Brain microvascular endothelial cell (primary cell): ENCODE data around the gene YY1AP1.

ENCODE experiments used
- DNase-seq: peaks from one replicate; pipeline ENCODE4 v3.0.0-alpha.2; 2020
- H3K27ac ChIP-seq: fragments of 250-450 bp; sonication (Bioruptor Pico); 2 replicates; pipeline ENCODE4 v1.5.1; 2020; ENCODE audit warnings: mild to moderate bottlenecking, moderate library complexity
- H3K27me3 ChIP-seq: fragments of 250-450 bp; sonication (Bioruptor Pico); replicated peaks from 2 replicates; pipeline ENCODE4 v1.5.1; 2020; ENCODE audit warnings: mild to moderate bottlenecking
- H3K36me3 ChIP-seq: fragments of 250-450 bp; sonication (Bioruptor Pico); replicated peaks from 2 replicates; pipeline ENCODE4 v1.5.1; 2020; ENCODE audit warnings: mild to moderate bottlenecking
- H3K4me3 ChIP-seq: 2 replicates; pipeline ENCODE4 v1.5.1; 2011; ENCODE audit warnings: low read depth, mild to moderate bottlenecking, control low read depth, low read length, moderate library complexity
- CTCF ChIP-seq: IDR thresholded peaks from 2 replicates; pipeline ENCODE4 v1.5.1; 2011; ENCODE audit warnings: low read depth, mild to moderate bottlenecking, moderate library complexity, low read length, control low read depth, inconsistent platforms; ENCODE audit errors: missing control alignments
- in situ Hi-C: cut with HindIII; loops from 2 replicates; pipeline ENCODE4 v1.10.0; 2017; ENCODE audit warnings: low sequenced_read_pairs, low pct_ligation_motif_present

YY1AP1 gene

GRCh38 chr1:155609515-155610256, 78.9 kb downstream of the YY1AP1 start, which contains the start of gene MSTO1:
TSS of gene MSTO1 (plus strand) at chr1:155610218. CDS start at chr1:155610249, 31 bp downstream.
- peak; percentile 99 for DNase-seq
- peaks cover 13% of the 10 kb centered on the region for H3K36me3 ChIP-seq
- no peak for TF ChIP-seq CTCF
- H3K4me3 ChIP-seq = peak within 1 kb of the TSS; percentile 66
- peak within 1 kb of the TSS; percentile 59 for H3K27ac ChIP-seq
- H3K27me3 ChIP-seq = no peaks in the 10 kb centered on the region
- in situ Hi-C loops = no loop called here
